HG03039 (cell line): Measurements from ENCODE around the gene TMEM140.

Experiments
- ATAC-seq: cut with Tn5 transposase; IDR thresholded peaks from one replicate; pipeline ENCODE4 v1.9.1; 2021; ENCODE audit warnings: mild to moderate bottlenecking, moderate library complexity; ENCODE audit not compliant: unreplicated experiment

TMEM140 gene

GRCh38 chr7:135192914-135193536 is 45.2 kb downstream of the TMEM140 start:
- ATAC-seq, result no peak

DNA sequence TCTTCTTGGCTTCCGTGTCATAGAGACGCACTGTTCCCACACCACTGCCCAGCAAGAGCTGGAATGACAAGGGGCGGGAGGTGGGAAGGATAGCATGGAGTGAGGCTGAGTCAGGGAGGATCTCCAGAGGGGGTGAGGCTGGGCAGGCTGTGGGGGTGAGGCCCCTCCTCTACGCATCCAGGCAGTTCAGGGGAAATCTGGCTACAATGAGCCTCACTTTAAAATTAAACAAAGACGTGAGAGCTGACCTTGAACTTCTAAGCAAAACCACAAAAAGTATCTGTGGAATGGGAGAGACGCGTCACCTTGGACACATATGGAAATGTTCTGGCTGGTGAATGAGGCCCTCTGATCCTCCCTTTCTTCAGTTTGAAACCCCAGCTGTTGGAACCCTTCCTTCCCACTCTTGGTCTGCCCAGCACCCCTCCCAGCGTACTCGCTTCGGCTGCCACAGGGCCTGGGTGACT is 45.8 kb downstream of the TMEM140 start:
- ATAC-seq, result no peak

- ATAC-seq, result no peak
Observed at GRCh38 chr7:135194494-135195095, 46.7 kb downstream of the TMEM140 start.

GRCh38 chr7:135195156-135195555 is 47.3 kb downstream of the TMEM140 start:
- no peak for ATAC-seq

- no peak for ATAC-seq
Observed at GRCh38 chr7:135195968-135196629, 48.2 kb downstream of the TMEM140 start.

- ATAC-seq, result no peak
Observed at GRCh38 chr7:135197343-135197742, 49.5 kb downstream of the TMEM140 start.

DNA sequence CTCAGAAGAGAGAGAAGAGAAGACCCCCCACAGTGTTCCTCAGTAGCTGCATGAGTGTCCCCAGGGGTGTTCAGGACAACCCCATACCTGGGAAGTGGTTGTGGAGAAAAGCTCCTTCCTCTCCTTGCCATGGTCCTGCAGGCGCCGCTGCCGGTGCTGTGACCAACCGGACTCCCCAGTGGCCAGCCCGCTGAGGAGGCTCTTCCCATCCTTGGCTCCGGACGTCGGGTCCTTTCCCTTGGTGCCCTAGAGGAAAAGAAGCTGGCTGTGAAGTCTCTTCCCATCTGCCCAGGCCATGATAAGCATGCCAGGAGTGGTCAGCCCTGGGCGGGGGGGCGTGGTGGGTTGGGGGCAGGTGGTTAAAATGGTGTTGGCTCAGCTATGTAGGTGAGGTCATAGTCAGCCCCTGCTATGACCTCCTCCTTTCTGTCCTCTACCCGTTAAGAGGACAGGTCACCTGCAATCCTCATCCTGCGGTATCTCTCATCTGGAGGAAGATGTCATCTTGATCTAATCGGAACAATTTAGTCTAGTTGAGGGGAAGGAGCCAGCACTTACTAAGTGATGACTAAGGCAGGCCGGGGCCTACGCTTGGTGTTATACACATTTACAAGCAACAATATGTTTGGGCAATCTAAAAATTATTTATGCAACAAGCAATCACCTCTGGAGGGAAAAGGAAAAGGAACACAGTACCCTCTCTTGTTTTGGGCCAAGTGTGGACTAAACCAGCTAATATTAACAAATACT is 50.2 kb downstream of the TMEM140 start:
- no peak for ATAC-seq

- no peak for ATAC-seq
Observed at GRCh38 chr7:135199439-135199838, 51.6 kb downstream of the TMEM140 start.

DNA sequence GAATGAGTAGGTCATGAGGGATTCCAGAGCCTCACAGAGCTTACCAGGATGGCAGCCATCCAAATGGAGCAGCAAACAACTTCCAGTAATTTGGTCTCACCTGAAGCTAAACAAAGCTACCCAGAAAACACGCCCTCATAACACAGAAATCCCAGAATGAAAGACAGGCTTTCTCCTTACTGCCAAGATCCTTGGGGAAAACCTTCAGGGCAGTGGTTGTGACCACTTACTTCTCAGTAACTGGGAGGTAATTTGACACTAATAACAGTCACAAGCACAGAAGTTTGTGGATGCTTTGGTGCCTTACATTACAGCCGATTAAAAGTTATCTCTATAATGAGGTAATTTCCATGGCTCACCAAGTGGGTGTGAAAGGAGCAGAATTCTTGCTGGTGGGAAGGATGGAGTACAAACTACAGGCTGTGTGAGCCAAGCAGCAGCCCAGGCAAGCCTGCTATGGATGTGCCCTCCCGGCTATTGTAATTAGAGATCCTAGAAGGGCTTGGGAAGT is 53.0 kb downstream of the TMEM140 start:
- ATAC-seq, result no peak

DNA sequence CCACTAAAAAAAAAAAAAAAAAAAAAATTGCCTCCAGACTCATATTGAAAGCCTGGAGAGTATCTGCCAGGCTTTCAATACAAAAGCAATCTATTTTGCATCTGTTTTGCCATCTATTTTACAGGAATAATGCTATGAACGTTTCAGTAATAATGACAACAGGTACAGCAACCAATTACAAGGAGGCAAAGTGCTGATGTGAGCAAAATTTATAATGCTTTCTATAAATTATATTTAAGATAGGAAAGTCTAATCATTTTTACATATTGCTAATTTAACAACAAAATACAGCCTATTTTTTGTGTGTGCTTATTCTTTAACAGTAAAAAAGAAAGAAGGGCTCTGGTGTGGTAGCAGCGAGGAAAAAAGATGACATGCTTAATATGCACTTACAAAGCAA is 53.5 kb downstream of the TMEM140 start:
- ATAC-seq, result no peak

DNA sequence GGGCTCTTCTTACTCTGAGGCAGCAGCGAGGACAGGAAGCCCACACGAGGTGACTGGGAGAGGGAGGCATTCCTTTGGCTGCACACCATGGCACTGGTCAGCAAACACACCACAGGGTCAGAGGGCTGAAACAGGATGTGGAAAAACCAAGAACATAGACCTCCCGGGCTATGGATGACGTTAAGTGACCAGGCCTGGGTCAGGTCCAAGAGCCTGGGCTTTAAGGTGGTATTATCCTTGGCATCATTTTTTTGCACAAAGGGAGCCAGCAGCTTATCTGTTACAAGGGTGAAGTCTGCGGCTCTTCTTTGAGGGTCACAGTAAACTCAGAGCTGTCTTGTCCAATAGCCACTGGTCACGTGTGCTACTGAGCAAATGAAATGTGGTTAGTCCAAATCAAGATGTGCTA is 56.5 kb downstream of the TMEM140 start:
- no peak for ATAC-seq

DNA sequence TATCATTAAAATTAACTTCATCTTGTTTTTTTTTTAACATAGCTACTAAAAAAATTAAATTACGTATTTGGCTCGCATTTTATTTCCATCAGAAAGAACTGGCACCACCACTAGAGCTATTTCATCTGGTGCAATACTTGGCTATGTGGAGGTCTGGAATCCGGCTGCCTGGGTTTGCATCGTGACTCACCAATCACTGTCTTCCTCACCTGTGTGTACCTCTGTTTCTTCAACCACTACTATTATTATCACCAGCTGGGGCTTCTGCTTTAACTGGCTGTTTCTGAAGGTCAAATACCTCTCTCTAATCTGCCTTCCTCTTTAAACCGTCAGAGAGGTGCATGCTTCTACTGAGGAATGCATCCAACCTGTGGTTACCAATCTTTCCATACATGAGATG is 57.0 kb downstream of the TMEM140 start:
- no peak for ATAC-seq

DNA sequence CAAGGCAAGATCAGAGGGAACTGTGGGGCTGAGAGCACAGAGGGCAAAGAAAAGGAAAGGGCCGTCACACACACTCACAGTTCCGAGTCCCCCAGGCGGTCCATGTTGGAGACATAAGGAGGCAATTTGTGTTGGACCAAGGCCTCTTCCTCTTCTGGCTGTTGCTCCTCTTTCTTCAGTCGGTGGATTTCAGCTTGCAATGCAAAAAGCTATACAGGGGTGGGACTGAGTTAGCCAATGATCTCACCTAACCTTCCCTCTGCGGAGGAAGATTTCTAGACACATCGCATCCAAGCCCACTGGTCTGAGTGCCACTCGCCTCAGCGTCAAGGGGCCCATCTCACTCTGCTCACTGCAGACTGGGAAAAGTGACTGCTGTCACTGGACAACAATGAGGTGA is 58.0 kb downstream of the TMEM140 start:
- no peak for ATAC-seq

DNA sequence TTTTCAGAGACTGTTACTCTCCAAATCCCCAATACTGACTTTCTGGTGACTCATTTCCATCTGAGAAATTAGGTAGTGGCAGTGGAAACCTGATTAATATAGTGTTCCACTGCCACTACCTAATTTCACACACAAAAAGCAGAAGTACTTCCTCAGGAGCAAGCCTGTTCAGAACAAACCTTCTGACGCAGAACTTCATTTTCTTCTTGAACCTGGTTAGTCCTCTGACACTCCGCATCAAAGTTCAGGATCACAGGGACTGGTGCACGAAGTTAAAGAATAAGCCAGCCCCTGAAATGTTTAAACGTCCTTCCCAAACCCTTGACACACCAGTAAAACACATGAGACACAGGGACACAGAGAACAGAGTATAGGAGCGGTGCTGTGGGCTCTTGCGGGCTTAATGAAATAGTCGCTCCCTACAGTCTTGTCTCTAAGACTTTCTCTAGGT is 59.1 kb downstream of the TMEM140 start:
- peak; percentile 22 for ATAC-seq

DNA sequence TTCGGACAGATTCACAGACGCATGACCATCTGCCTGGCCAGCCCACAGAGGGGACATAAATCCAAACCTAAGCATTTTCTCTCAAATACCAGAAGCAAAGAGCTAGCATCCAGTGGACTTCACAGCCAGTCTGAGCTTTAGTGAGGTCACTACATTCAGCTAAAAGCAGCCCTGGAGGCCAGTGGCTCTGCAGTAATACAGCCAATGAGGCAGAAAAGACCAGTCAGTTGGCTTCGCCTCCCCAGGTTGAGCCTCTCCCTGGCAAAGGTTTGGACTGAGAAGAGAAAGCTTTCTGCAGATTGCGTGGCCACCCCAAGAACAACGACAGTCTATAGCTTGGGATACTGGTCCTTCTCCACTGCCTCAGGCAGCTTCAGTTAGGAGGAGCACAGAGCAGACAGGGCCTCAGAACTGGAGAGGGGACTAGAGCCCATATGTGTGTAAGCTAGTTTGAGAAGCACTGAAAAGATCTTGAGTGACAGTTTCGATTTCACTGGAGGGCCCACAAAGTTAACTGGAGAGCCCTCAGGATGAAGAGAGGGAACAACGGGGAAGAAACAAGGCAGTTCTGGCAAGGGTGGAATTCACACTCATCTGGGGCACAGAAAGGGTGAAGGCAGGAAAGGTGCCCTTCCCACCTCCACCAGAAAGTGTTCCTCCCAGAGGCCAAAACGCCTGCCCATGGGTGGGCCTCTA is 59.7 kb downstream of the TMEM140 start:
- ATAC-seq, result no peak

DNA sequence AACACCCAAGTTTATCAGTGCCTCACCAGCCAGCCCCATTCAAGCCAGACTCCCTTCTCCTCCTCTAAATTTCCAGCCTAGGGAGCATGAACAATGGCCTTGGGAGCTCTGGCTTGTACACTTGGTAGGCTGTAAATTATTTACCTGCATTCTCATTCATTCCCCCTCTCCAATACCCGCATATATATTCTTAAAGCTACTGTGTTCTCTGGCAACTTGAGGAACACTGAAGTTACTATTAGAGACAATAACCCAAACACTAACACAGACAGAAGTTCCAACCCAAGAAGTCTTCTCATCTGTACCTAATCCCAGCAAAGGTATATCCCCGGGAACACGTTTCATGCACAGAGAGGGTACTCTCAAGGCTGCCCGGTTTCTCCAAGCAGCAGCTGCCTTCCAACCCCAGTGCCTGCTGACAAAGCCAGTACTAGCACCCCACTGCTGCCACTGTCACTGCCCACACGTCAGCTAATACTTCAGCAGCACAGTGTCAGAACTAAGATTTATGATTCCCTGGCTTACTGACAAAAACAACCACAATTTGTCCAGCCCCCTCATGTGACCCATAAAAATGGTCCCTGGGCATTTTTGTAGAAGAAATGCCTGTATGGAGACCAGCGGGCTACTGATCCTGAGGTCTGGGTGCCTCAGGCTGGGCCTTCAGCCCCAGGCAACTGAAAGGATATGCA is 60.4 kb downstream of the TMEM140 start:
- no peak for ATAC-seq

DNA sequence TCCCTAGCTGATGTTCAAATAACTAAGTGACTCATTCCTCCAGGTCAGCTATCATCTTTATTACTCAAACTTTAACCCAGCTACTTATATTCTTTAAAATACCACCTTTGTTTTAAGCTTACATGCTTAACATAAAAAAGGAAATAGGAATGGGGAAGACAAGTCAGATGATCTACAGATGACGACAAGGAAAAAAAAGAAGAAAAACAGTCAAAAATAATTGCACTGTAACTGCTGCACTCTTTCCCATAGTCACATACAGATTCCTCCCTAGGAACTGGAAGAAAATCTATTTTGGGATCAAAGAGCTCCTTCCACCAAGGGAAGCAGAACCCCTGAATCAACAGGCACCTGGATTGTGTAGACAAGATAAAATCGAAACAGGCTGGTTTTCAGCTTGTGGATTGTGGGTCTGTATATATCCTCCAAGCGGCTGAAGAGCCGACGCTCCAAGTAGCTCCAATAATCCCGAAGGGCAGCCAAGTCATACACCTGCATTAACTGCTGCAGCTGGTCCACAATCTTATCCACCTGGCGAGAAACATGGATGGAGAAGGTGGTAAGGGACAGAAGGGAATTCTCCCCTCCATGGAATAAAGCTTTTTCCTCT is 61.5 kb downstream of the TMEM140 start:
- ATAC-seq, result no peak

GRCh38 chr7:135210888-135211178 is 63.0 kb downstream of the TMEM140 start:
- no peak for ATAC-seq

- ATAC-seq, result peak; percentile 79
Observed at GRCh38 chr7:135211179-135211945, 63.5 kb downstream of the TMEM140 start, which contains the start of gene WDR91. TSS of gene WDR91 (minus strand) at chr7:135211526. CDS start at chr7:135211502, 24 bp downstream.
